Epithelial cell of prostate (primary cell): ENCODE measurements around the gene DOC2A.
"Not testable (repeated sequence)": the region's sequence is repeated elsewhere in the genome, so short reads cannot be mapped to it uniquely, and the experiment has no call there.

Experiments
- DNase-seq: peaks from one replicate; pipeline ENCODE4 v3.0.0-alpha.2; 2011; ENCODE audit warnings: low read depth, low spot score
- H3K27ac ChIP-seq: fragments of 450-650 bp; 2 replicates; pipeline ENCODE4 v1.5.1; 2017; ENCODE audit warnings: mild to moderate bottlenecking

Gene DOC2A

GRCh38 chr16:30028438-30029076 is 17.7 kb upstream of the DOC2A start:
- H3K27ac ChIP-seq = no peak overlapping the region
- no peak for DNase-seq

GRCh38 chr16:30027588-30028437 is 17.0 kb upstream of the DOC2A start:
- no peak for DNase-seq
- no peak overlapping the region for H3K27ac ChIP-seq

GRCh38 chr16:30026449-30026848 is 15.6 kb upstream of the DOC2A start:
- H3K27ac ChIP-seq = no peak overlapping the region
- DNase-seq = no peak

GRCh38 chr16:30025574-30025973 is 14.7 kb upstream of the DOC2A start:
- no peak overlapping the region for H3K27ac ChIP-seq
- no peak for DNase-seq

GRCh38 chr16:30025156-30025555 is 14.3 kb upstream of the DOC2A start:
- H3K27ac ChIP-seq = no peak overlapping the region
- DNase-seq = no peak

GRCh38 chr16:30024451-30024850 is 13.6 kb upstream of the DOC2A start:
- H3K27ac ChIP-seq = no peak overlapping the region
- no peak for DNase-seq

GRCh38 chr16:30023586-30023985 is 12.8 kb upstream of the DOC2A start:
- DNase-seq = no peak
- H3K27ac ChIP-seq = no peak overlapping the region

- DNase-seq = no peak
- no peak within 1 kb of the TSS for H3K27ac ChIP-seq
Observed at GRCh38 chr16:30022887-30023286, 12.1 kb upstream of the DOC2A start, which contains the start of gene C16orf92. TSS of gene C16orf92 (plus strand) at chr16:30023198. CDS start at chr16:30023341, 143 bp downstream.

GRCh38 chr16:30018731-30019158 is 7.9 kb upstream of the DOC2A start:
- H3K27ac ChIP-seq = no peak overlapping the region
- DNase-seq = no peak

GRCh38 chr16:30017937-30018336 is 7.1 kb upstream of the DOC2A start:
- not testable (repeated sequence) for DNase-seq, H3K27ac ChIP-seq

GRCh38 chr16:30017277-30017656 is 6.4 kb upstream of the DOC2A start:
- H3K27ac ChIP-seq = no peak overlapping the region
- no peak for DNase-seq

GRCh38 chr16:30016555-30017276 is 5.9 kb upstream of the DOC2A start:
- no peak for DNase-seq
- H3K27ac ChIP-seq = no peak overlapping the region

GRCh38 chr16:30015450-30015849 is 4.6 kb upstream of the DOC2A start:
- DNase-seq = not testable (repeated sequence)

GRCh38 chr16:30012598-30012997 is 1.8 kb upstream of the DOC2A start:
- not testable (repeated sequence) for H3K27ac ChIP-seq, DNase-seq

More at GRCh38 chr16:30015450-30015849, 4.6 kb upstream of the DOC2A start:
- H3K27ac ChIP-seq = not testable (repeated sequence)

GRCh38 chr16:30011714-30012504 is 1.1 kb upstream of the DOC2A start:
- no peak for DNase-seq

GRCh38 chr16:30009990-30010843 is 610 bp downstream of the DOC2A start:
- no peak overlapping the region for H3K27ac ChIP-seq
- DNase-seq = no peak

More at GRCh38 chr16:30011714-30012504, 1.1 kb upstream of the DOC2A start:
- no peak overlapping the region for H3K27ac ChIP-seq

GRCh38 chr16:30009085-30009862 is 1.6 kb downstream of the DOC2A start:
- H3K27ac ChIP-seq = no peak overlapping the region
- no peak for DNase-seq

- H3K27ac ChIP-seq = no peak overlapping the region
- DNase-seq = no peak
Observed at GRCh38 chr16:30007378-30007895, 3.4 kb downstream of the DOC2A start.
